WTC11 (cell line): ENCODE data around the gene EMC10.

Source experiments
- AFF4 ChIP-seq: sonication (generic); formaldehyde crosslinking; IDR thresholded peaks from 2 replicates; pipeline ENCODE4 v1.8.1; 2023; ENCODE audit warnings: mild to moderate bottlenecking, missing genetic modification reagents, borderline replicate concordance
- CREB1 ChIP-seq: sonication (generic); formaldehyde crosslinking; IDR thresholded peaks from 2 replicates; pipeline ENCODE4 v1.8.0; 2023; ENCODE audit warnings: mild to moderate bottlenecking, missing genetic modification reagents
- E2F4 ChIP-seq: sonication (generic); formaldehyde crosslinking; IDR thresholded peaks from 2 replicates; pipeline ENCODE4 v1.8.1; 2022; ENCODE audit warnings: low read depth, mild to moderate bottlenecking, moderate library complexity, missing genetic modification reagents, borderline replicate concordance
- FOXP4 ChIP-seq: sonication (generic); formaldehyde crosslinking; IDR thresholded peaks from 2 replicates; pipeline ENCODE4 v1.8.0; 2022; ENCODE audit warnings: mild to moderate bottlenecking, missing genetic modification reagents
- IRF1 ChIP-seq: sonication (generic); formaldehyde crosslinking; IDR thresholded peaks from 2 replicates; pipeline ENCODE4 v1.8.0; 2023; ENCODE audit warnings: missing genetic modification reagents
- NR1H2 ChIP-seq: sonication (generic); formaldehyde crosslinking; IDR thresholded peaks from 2 replicates; pipeline ENCODE4 v1.9.0; 2021; ENCODE audit warnings: mild to moderate bottlenecking, moderate library complexity, missing genetic modification reagents
- NR2C2 ChIP-seq: sonication (generic); formaldehyde crosslinking; IDR thresholded peaks from 2 replicates; pipeline ENCODE4 v1.8.0; 2022; ENCODE audit warnings: mild to moderate bottlenecking, missing genetic modification reagents
- PRRX2 ChIP-seq: fragments of 250-450 bp; sonication (Bioruptor Pico); IDR thresholded peaks from 2 replicates; pipeline ENCODE4 v1.8.0; 2021; ENCODE audit warnings: mild to moderate bottlenecking
- ZBTB43 ChIP-seq: sonication (generic); formaldehyde crosslinking; IDR thresholded peaks from 2 replicates; pipeline ENCODE4 v1.8.1; 2023; ENCODE audit warnings: mild to moderate bottlenecking, missing genetic modification reagents
- ZNF263 ChIP-seq: sonication (generic); formaldehyde crosslinking; IDR thresholded peaks from 2 replicates; pipeline ENCODE4 v1.8.1; 2022; ENCODE audit warnings: low read depth, mild to moderate bottlenecking, moderate library complexity, missing genetic modification reagents
- TF ChIP-seq, protein P1 (sequence below): sonication (generic); formaldehyde crosslinking; IDR thresholded peaks from 2 replicates; pipeline ENCODE4 v1.8.0; 2022; ENCODE audit warnings: mild to moderate bottlenecking, missing genetic modification reagents
- TF ChIP-seq, protein P2 (sequence below): fragments of 200-600 bp; IDR thresholded peaks from 2 replicates; pipeline ENCODE4 v1.8.0; 2022; ENCODE audit warnings: antibody characterized with exemption
- TF ChIP-seq, protein P3 (sequence below): sonication (generic); formaldehyde crosslinking; IDR thresholded peaks from 2 replicates; pipeline ENCODE4 v1.8.0; 2022; ENCODE audit warnings: mild to moderate bottlenecking, missing genetic modification reagents

DNA sequence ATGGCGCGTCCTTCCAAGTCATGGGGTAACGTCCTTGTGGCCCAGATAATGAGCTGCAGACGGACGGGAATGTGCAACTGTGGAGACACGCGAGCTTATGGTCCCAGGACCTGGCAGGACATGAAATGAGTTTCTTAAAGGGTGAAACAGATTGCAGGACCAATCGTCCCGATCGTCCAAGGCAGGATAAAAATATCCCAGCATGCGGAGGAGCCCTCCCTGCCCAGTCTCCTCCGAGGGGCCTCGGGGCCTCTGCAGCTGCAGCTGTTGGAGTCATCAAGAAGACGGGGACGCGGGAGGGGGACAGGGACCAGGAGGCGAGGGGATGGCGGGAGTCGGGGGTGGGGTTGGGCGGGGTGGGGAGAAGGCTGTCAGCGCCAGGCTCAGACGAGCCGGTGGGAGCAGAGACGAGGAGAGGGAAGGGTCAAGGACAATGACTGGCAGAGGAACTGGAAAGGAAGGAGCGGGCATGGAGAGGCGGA is 14.7 kb downstream of the EMC10 start:
- TF ChIP-seq IRF1 (CRISPR knock-in tag) (no peak), CREB1 (no peak), E2F4 (CRISPR knock-in tag) (no peak), NR1H2 (CRISPR knock-in tag) (no peak), ZNF263 (CRISPR knock-in tag) (no peak), PRRX2 (CRISPR knock-in tag) (no peak), FOXP4 (CRISPR knock-in tag) (no peak), AFF4 (CRISPR knock-in tag) (no peak), ZBTB43 (no peak), NR2C2 (CRISPR knock-in tag) (no peak)
- TF ChIP-seq, protein P1, sequence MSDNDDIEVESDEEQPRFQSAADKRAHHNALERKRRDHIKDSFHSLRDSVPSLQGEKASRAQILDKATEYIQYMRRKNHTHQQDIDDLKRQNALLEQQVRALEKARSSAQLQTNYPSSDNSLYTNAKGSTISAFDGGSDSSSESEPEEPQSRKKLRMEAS (CRISPR knock-in tag): no peak
- TF ChIP-seq, protein P2, sequence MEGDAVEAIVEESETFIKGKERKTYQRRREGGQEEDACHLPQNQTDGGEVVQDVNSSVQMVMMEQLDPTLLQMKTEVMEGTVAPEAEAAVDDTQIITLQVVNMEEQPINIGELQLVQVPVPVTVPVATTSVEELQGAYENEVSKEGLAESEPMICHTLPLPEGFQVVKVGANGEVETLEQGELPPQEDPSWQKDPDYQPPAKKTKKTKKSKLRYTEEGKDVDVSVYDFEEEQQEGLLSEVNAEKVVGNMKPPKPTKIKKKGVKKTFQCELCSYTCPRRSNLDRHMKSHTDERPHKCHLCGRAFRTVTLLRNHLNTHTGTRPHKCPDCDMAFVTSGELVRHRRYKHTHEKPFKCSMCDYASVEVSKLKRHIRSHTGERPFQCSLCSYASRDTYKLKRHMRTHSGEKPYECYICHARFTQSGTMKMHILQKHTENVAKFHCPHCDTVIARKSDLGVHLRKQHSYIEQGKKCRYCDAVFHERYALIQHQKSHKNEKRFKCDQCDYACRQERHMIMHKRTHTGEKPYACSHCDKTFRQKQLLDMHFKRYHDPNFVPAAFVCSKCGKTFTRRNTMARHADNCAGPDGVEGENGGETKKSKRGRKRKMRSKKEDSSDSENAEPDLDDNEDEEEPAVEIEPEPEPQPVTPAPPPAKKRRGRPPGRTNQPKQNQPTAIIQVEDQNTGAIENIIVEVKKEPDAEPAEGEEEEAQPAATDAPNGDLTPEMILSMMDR: no peak
- TF ChIP-seq, protein P3, sequence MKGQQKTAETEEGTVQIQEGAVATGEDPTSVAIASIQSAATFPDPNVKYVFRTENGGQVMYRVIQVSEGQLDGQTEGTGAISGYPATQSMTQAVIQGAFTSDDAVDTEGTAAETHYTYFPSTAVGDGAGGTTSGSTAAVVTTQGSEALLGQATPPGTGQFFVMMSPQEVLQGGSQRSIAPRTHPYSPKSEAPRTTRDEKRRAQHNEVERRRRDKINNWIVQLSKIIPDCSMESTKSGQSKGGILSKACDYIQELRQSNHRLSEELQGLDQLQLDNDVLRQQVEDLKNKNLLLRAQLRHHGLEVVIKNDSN (CRISPR knock-in tag): no peak
